Liver (tissue), 9 donors: ENCODE measurements around the gene IRGQ. TPM values are rescaled to one million over a fixed set of nuclear protein-coding genes. Genes with fewer than 3 reads are reported as not detected.

Source experiments
- DNase-seq: peaks from one replicate; pipeline ENCODE4 v3.0.0-alpha.2; 2017; ENCODE audit warnings: low spot score
- H3K27ac ChIP-seq, 2 donors: one replicate each; pipeline ENCODE4 v1.7.0; 2013; ENCODE audit warnings: inconsistent platforms in 2 of 2, low read length in 2 of 2, control low read depth in 1 of 2, low read depth in 1 of 2, mild to moderate bottlenecking in 1 of 2
- H3K27me3 ChIP-seq, 4 donors: one replicate each; pipeline versions ENCODE4 v1.6.1 to v1.7.0; 2013; ENCODE audit warnings: low read length in 3 of 4, inconsistent platforms in 1 of 4, mild to moderate bottlenecking in 1 of 4, moderate library complexity in 1 of 4; ENCODE audit not compliant: control insufficient read depth in 4 of 4, insufficient read depth in 4 of 4
- H3K36me3 ChIP-seq, 4 donors: one replicate each; pipeline versions ENCODE4 v1.6.1 to v1.7.0; 2013; ENCODE audit warnings: low read length in 3 of 4, mild to moderate bottlenecking in 3 of 4, low read depth in 1 of 4, moderate library complexity in 1 of 4; ENCODE audit not compliant: control insufficient read depth in 4 of 4, insufficient read depth in 3 of 4
- H3K4me1 ChIP-seq, 4 donors: one replicate each; pipeline versions ENCODE4 v1.6.1 to v1.7.0; 2013; ENCODE audit warnings: low read length in 3 of 4, mild to moderate bottlenecking in 3 of 4, moderate library complexity in 1 of 4; ENCODE audit not compliant: control insufficient read depth in 4 of 4, insufficient read depth in 4 of 4
- H3K4me3 ChIP-seq, 3 donors: one replicate each; pipeline versions ENCODE4 v1.6.1 to v1.7.0; 2013; ENCODE audit warnings: low read length in 3 of 3, control low read depth in 1 of 3, low read depth in 1 of 3, mild to moderate bottlenecking in 1 of 3
- H3K9ac ChIP-seq, 2 donors: one replicate each; pipeline ENCODE4 v1.7.0; 2013; ENCODE audit warnings: low read length in 2 of 2, mild to moderate bottlenecking in 2 of 2, moderate library complexity in 2 of 2, control low read depth in 1 of 2, low read depth in 1 of 2
- H3K9me3 ChIP-seq, 4 donors: one replicate each; pipeline versions ENCODE4 v1.6.1 to v1.7.0; 2013; ENCODE audit warnings: low read length in 3 of 4; ENCODE audit not compliant: control insufficient read depth in 4 of 4
- CTCF ChIP-seq: fragments of 150-350 bp; IDR thresholded peaks from 2 replicates; pipeline ENCODE4 v1.5.1; 2017; ENCODE audit warnings: improper control_type of control experiment, low read depth, low read length; ENCODE audit not compliant: missing input control
- EGR1 ChIP-seq, 2 donors: IDR thresholded peaks; 2 replicates each; pipeline ENCODE4 v1.6.1; 2016 to 2018; ENCODE audit warnings: antibody characterized with exemption in 2 of 2, low read depth in 2 of 2
- FOXA1 ChIP-seq: IDR thresholded peaks from 2 replicates; pipeline ENCODE4 v1.6.1; 2016; ENCODE audit warnings: antibody characterized with exemption
- FOXA2 ChIP-seq: IDR thresholded peaks from 2 replicates; pipeline ENCODE4 v1.6.1; 2016; ENCODE audit warnings: antibody characterized with exemption
- HNF4G ChIP-seq: IDR thresholded peaks from 2 replicates; pipeline ENCODE4 v1.6.1; 2016; ENCODE audit warnings: antibody characterized with exemption
- JUND ChIP-seq, 2 donors: IDR thresholded peaks; 2 replicates each; pipeline ENCODE4 v1.6.1; 2016; ENCODE audit warnings: antibody characterized with exemption in 2 of 2
- MAX ChIP-seq: IDR thresholded peaks from 2 replicates; pipeline ENCODE4 v1.6.1; 2016; ENCODE audit warnings: antibody characterized with exemption
- NR2F2 ChIP-seq: IDR thresholded peaks from 2 replicates; pipeline ENCODE4 v1.6.1; 2016; ENCODE audit warnings: antibody characterized with exemption
- RAD21 ChIP-seq, 2 donors: IDR thresholded peaks; 2 replicates each; pipeline ENCODE4 v1.6.1; 2016; ENCODE audit warnings: antibody characterized with exemption in 2 of 2, mild to moderate bottlenecking in 2 of 2
- RXRA ChIP-seq, 2 donors: IDR thresholded peaks; 2 replicates each; pipeline ENCODE4 v1.6.1; 2017 to 2018; ENCODE audit warnings: antibody characterized with exemption in 2 of 2, mild to moderate bottlenecking in 1 of 2
- SP1 ChIP-seq: IDR thresholded peaks from 2 replicates; pipeline ENCODE4 v1.6.1; 2018; ENCODE audit warnings: antibody characterized with exemption, mild to moderate bottlenecking
- TAF1 ChIP-seq: conservative IDR thresholded peaks from 2 replicates; pipeline ENCODE4 v1.6.1; 2016; ENCODE audit warnings: antibody characterized with exemption, mild to moderate bottlenecking
- YY1 ChIP-seq: IDR thresholded peaks from 2 replicates; pipeline ENCODE4 v1.6.1; 2016; ENCODE audit warnings: antibody characterized with exemption, mild to moderate bottlenecking
- ZBTB33 ChIP-seq: IDR thresholded peaks from 2 replicates; pipeline ENCODE4 v1.6.1; 2016; ENCODE audit warnings: antibody characterized with exemption
- WGBS: extraction: QIAGEN DNeasy Blood & Tissue Kit; methylation state at CpG from one replicate; pipeline ENCODE4 v1.1.7; 2013; 5-methylcytosine and 5-hydroxymethylcytosine counted together
- polyA plus RNA-seq, 2 donors: library from polyadenylated mRNA; stranded (reverse) in 1 of 2; unstranded in 1 of 2; fragments of 200-250 nt in 1 of 2; fragments of >200 nt in 1 of 2; fragmentation: Nextera tagmentation in 1 of 2; extraction: Ambion mirVana in 1 of 2; gene quantifications; one replicate each; pipeline versions ENCODE4 v1.2.1 to v1.2.3, GENCODE V29; 2013 to 2015
- total RNA-seq, 2 donors: library from RNA; depleted of rRNA; stranded (reverse); fragments of >200 nt; gene quantifications; one replicate each; pipeline ENCODE4 v1.2.3, GENCODE V29; 2014
- donor health status: healthy.
- donor health status: healthy.
- donor health status: healthy.
- donor health status: healthy.
- donor health status: healthy.

The IRGQ gene
- total and polyA plus RNA-seq, 4 donors = 2.8 to 15.5 (median 5.2) TPM

GRCh38 chr19:43596842-43597461, 1.0 kb upstream of the IRGQ start (continued):
- TF ChIP-seq ZBTB33 (no peak), EGR1 (IDR thresholded peaks at IDR 0.05; ENCODE audit: low read depth in 2 of 2) (no peak)

GRCh38 chr19:43595605-43595998, 332 bp downstream of the IRGQ start:
- Histone ChIP-seq H3K36me3 (peaks cover 8 to 30% (median 13%) of the 10 kb centered on the region in 4 donors), H3K27me3 (no peaks in the 10 kb centered on the region), H3K9ac (peak overlapping the region; percentile 72 to 96), H3K4me1 (peaks cover 6 to 40% (median 33%) of the 10 kb centered on the region in 4 donors), H3K4me3 (peak overlapping the region; percentile 70 to 83 (median 81)), H3K27ac (peak overlapping the region; percentile 84 to 88), H3K9me3 (no peaks in the 10 kb centered on the region)
- no peak for TF ChIP-seq CTCF
- no peak for TF ChIP-seq RAD21 (IDR thresholded peaks at IDR 0.05)
- TF ChIP-seq SP1 = no peak
- no peak for TF ChIP-seq NR2F2
- no peak for TF ChIP-seq ZBTB33
- no peak for TF ChIP-seq MAX
- no peak for TF ChIP-seq RXRA (IDR thresholded peaks at IDR 0.05)
- no peak for TF ChIP-seq FOXA1
- no peak for TF ChIP-seq TAF1
- TF ChIP-seq HNF4G = no peak
- no peak for TF ChIP-seq JUND (IDR thresholded peaks at IDR 0.05)
- TF ChIP-seq YY1 = no peak
- TF ChIP-seq FOXA2 = no peak
- TF ChIP-seq EGR1 (IDR thresholded peaks at IDR 0.05; ENCODE audit: low read depth in 2 of 2) = no peak
- no peak for DNase-seq
- 2% methylated on average over 18 of the region's 18 CpGs for WGBS
